ENCODE measurements around the gene UGT1A5. TPM values are rescaled to one million over a fixed set of nuclear protein-coding genes. Genes with fewer than 3 reads are reported as not detected.
"Not testable (repeated sequence)": the region's sequence is repeated elsewhere in the genome, so short reads cannot be mapped to it uniquely, and the experiment has no call there.

UGT1A5 gene
- total and polyA plus RNA-seq, 10 of the 15 experiments (the other 5 are each of a cell fraction or from before 2014, with no cell fraction given) = not detected

DNA sequence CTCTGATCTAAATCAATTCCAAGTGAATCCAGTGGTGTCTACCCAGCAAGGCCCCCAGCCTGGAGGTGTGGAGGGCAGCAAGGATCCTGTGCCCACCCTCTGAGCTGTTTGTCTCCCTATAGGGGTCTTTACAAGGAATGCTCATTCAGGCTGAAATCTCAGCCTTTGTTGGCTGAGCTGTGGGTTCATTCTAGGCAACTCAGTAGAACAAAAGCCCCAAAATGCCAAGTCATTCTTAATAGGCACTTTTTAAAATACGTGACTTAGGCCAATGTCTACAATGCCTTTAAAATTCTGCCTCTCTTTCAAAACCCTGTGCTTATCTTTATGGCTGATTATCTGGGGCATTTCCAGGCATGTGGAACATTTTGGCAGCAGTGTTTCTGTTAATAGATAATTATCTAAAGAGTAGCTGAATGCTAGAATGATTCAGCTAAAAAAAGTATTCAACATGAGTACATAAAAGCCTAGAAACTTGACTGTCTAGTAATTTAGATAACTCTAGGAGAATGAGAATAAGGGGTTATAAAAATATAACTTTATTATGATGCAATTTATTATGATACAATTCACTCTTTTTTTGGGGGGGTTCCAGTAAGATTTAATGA is 12.6 kb upstream of the UGT1A5 start:
- Histone ChIP-seq H3K9me3 (replicated peaks; ENCODE audit: control insufficient read depth, insufficient read depth, low read length) (no peaks in the 10 kb centered on the region), H4K20me1 (ENCODE audit: control insufficient read depth, insufficient read depth) (no peaks in the 10 kb centered on the region), H3K27me3 (replicated peaks in 1 of 2; ENCODE audit: control insufficient read depth in 2 of 2, insufficient read depth in 2 of 2, low read length in 1 of 2) (no peaks in the 10 kb centered on the region), H2AFZ (ENCODE audit: control insufficient read depth, low read depth, low read length) (no peak overlapping the region), H3K4me3 (no peak overlapping the region), H3K79me2 (ENCODE audit: control insufficient read depth, insufficient read depth, low read length) (no peaks in the 10 kb centered on the region), H3K9ac (ENCODE audit: control insufficient read depth, insufficient read depth, low read length) (no peak overlapping the region), H3K27ac (ENCODE audit: control insufficient read depth, insufficient read depth) (no peak overlapping the region), H3K4me1 (ENCODE audit: control insufficient read depth, insufficient read depth, low read length) (no peaks in the 10 kb centered on the region), H3K36me3 (ENCODE audit: control insufficient read depth in 2 of 2, insufficient read depth in 2 of 2, low read length in 1 of 2) (no peaks in the 10 kb centered on the region), H3K4me2 (ENCODE audit: control insufficient read depth, insufficient read depth) (no peak overlapping the region)
- intact Hi-C loops (cut with micrococcal nuclease; ENCODE audit: unreplicated experiment) (no loop called here), in situ Hi-C loops (cut with MboI) (no loop called here)
- BruUV-seq (replicated peaks) = no TSS peak
- ChIA-PET RAD21 (ENCODE audit: unreplicated experiment) (no interaction called here), SMC1A (ENCODE audit: uncharacterized antibody, unreplicated experiment) (no interaction called here), CTCF (no interaction called here), POLR2A (no interaction called here)
- no peak for ATAC-seq
- no peak for FAIRE-seq
- TF ChIP-seq IRF4 (IDR thresholded peaks at IDR 0.05; ENCODE audit: low read depth, low read length) = no peak
- no peak for DNase-seq (ENCODE audit: low read depth, low spot score)
- WGBS (ENCODE audit: insufficient coverage, insufficient replicate concordance, low lambda C conversion rate, missing lambda C conversion rate) = 0% methylated on average over 1 of the region's 1 CpG

DNA sequence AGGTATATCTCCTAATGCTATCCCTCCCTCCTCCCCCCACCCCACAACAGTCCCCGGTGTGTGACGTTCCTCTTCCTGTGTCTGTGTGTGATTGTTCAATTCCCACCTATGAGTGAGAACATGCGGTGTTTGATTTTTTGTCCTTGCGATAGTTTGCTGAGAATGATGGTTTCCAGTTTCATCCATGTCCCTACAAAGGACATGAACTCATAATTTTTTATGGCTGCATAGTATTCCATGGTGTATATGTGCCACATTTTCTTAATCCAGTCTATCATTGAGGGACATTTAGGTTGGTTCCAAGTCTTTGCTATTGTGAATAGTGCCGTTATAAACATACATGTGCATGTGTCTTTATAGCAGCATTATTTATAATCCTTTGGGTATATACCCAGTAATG is 11.9 kb upstream of the UGT1A5 start:
- not testable (repeated sequence) for FAIRE-seq
- 86% methylated on average over 5 of the region's 5 CpGs for WGBS (ENCODE audit: insufficient coverage, insufficient replicate concordance, low lambda C conversion rate, missing lambda C conversion rate)

More for the DNA sequence above, 11.9 kb upstream of the UGT1A5 start:
- H3K4me1 ChIP-seq (ENCODE audit: control insufficient read depth, insufficient read depth, low read length); H3K4me3 ChIP-seq; CTCF ChIA-PET; BruUV-seq (replicated peaks); intact Hi-C loops (cut with micrococcal nuclease; ENCODE audit: unreplicated experiment); H3K9me3 ChIP-seq (replicated peaks; ENCODE audit: control insufficient read depth, insufficient read depth, low read length); H4K20me1 ChIP-seq (ENCODE audit: control insufficient read depth, insufficient read depth); DNase-seq (ENCODE audit: low read depth, low spot score); H3K36me3 ChIP-seq (ENCODE audit: control insufficient read depth in 2 of 2, insufficient read depth in 2 of 2, low read length in 1 of 2); H2AFZ ChIP-seq (ENCODE audit: control insufficient read depth, low read depth, low read length); ATAC-seq; SMC1A ChIA-PET (ENCODE audit: uncharacterized antibody, unreplicated experiment); H3K27me3 ChIP-seq (replicated peaks in 1 of 2; ENCODE audit: control insufficient read depth in 2 of 2, insufficient read depth in 2 of 2, low read length in 1 of 2); RAD21 ChIA-PET (ENCODE audit: unreplicated experiment); H3K79me2 ChIP-seq (ENCODE audit: control insufficient read depth, insufficient read depth, low read length); POLR2A ChIA-PET; H3K4me2 ChIP-seq (ENCODE audit: control insufficient read depth, insufficient read depth); H3K9ac ChIP-seq (ENCODE audit: control insufficient read depth, insufficient read depth, low read length); in situ Hi-C loops (cut with MboI); H3K27ac ChIP-seq (ENCODE audit: control insufficient read depth, insufficient read depth): not testable (repeated sequence)

All from GM12878 (cell line).